GM20000 (cell line): ENCODE data around the gene RALGAPB.

Experiments
- DNase-seq: peaks from one replicate; pipeline ENCODE4 v3.0.0; 2012; ENCODE audit warnings: low spot score
- CTCF ChIP-seq: IDR thresholded peaks from 2 replicates; pipeline ENCODE4 v1.5.1; 2012; ENCODE audit warnings: mild to moderate bottlenecking, control low read depth; ENCODE audit errors: extremely low read depth, missing control alignments

The RALGAPB gene

DNA sequence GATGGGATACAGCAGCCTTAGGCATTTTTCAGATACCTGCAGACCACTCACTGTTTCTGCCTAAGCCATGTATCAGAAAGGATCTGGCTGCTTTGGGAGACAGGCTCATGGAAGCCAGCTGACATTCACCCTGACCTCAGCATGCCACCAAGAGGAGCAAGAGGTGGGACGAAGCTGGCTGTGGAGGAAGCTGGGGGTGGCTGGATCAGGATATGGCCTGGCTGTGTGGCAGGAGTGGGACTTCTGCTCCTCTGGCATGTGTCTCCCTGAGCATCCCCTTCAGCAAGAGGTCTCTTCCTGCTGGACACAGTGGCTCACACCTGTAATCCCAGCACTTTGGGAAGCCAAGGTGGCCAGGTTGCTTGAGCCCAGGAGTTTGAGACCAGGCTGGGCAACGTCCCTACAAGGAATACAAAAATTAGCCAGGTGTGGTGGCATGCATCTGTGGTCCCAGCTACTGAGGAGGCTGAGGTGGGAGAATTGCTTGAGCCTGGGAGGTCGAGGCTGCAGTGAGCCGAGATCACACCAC, 109.3 kb downstream of the RALGAPB start:
- DNase-seq, result no peak

GRCh38 chr20:38583306-38583705, 110.7 kb downstream of the RALGAPB start:
- no peak for DNase-seq
- no peak for TF ChIP-seq CTCF

More for the DNA sequence above, 109.3 kb downstream of the RALGAPB start:
- no peak for TF ChIP-seq CTCF

GRCh38 chr20:38584099-38584763, 111.6 kb downstream of the RALGAPB start:
- DNase-seq, result no peak
- no peak for TF ChIP-seq CTCF

DNA sequence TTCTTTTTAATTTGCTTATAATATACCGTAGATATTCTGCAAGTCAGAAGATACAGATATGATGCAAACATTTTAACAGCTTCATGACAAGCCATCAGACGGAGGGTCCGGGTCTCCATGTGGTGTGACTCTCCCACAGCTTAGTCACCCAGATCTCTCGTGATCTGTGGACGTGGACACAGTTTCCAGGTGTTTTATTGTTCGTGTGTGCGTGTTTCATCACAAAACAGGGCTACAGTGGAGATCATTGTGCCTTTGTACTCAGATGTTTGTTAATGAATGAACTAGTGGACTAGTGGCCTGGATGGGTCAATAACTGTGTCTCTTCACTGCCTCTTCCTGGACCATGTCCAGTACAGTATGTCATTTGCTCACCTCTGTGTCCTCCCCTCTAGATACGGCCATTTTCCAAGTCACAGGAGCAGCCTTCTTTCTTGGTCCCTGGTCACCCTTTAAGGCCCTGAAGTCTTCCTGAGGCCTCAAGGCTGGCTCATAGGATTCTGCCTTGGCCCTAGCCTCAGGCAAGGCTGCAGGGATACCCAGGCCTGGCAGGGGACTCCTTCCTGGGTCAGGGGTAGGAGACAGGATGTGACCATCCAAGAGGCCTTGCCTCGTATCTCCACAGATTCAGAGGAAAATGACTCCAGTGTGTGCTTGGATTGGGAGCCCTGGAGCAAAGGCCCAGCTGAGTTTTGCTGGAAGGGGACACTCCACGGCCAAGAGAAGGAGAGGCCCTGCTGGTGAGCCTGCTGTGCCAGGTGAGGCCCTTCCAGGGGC, 112.9 kb downstream of the RALGAPB start:
- no peak for TF ChIP-seq CTCF
- no peak for DNase-seq

GRCh38 chr20:38586181-38586525, 113.5 kb downstream of the RALGAPB start:
- TF ChIP-seq CTCF, result no peak
- no peak for DNase-seq

- TF ChIP-seq CTCF, result no peak
- no peak for DNase-seq
Measured at GRCh38 chr20:38588303-38588702, 115.7 kb downstream of the RALGAPB start.

- DNase-seq, result no peak
- no peak for TF ChIP-seq CTCF
Measured at GRCh38 chr20:38589351-38589750, 116.7 kb downstream of the RALGAPB start.
